ENCODE measurements around the gene KDM4C.
"Not testable (repeated sequence)": the region's sequence is repeated elsewhere in the genome, so short reads cannot be mapped to it uniquely, and the experiment has no call there.

Gene KDM4C

DNA sequence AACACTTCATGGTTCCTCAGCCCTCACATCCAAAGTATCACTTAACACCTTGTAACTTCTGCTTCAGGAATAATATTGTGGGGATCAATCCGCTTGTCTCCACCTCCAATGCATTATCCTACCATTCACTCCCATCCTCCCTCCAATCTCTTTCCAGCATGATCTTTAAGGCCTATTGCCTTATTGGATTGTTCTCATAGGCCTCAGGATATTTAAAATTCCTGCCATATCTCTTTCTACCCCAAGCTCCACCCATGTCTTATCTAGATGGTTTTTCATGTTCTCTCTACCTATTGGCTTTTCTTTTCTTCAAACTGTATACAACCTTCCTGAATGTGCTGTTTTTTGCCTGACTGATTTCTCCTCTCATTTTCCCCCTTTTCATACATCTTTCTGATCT is 7.2 kb downstream of the KDM4C start:
- no peak for DNase-seq

DNA sequence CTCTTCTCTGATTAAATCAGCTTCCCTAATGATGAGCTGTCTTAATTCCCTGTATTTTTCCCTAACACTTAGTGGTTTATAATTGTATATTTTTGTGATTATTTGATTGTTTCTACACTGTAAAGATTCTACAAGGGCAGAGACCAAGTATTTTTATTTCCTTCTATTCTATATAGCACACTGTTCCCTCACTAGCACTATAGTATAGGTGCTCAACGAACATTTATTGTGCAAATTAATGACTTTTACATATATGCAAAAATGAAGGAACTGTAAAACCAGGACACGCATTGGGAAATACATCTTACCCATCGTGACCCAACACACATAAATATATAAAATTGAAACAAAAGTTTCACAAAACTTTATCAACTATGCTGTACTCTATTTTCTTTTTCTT is 7.6 kb downstream of the KDM4C start:
- no peak for DNase-seq

DNA sequence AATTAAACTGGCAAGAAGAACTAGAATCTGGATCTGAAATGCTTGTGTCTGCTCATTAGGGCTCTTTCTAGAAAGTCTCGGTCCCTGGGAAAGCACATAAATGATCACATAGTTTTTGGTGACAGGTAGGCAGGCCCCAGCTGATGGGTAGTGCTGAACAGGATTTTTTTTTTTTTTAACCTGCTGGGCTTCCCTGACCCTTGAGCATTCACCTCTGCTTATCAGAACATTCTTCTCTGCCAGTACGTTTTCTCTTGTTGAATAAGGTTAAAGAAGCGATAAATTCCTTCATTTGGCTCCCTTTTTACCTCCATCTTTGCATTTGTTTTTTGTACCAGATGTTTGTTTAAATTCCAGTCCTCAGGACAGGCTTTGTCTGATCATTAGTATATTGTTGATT is 8.8 kb downstream of the KDM4C start:
- no peak for DNase-seq

DNA sequence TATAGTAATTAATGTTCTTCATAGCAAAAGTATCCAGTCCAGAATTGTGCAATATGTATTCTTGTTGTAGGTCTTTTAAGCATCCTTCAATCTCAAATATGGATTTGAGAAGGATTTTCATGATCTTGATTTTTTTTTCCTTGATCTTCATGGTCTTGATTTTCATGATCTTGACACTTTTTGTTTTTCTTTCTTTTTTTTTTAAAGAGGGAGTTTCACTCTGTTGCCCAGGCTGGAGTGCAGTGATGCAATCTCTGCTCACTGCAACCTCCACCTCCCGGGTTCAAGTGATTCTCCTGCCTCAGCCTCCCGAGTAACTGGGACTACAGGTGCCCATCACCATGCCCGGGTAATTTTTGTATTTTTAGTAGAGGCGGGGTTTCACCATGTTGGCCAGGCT is 10.8 kb downstream of the KDM4C start:
- DNase-seq: not testable (repeated sequence)

GRCh38 chr9:6771722-6772121 is 13.9 kb downstream of the KDM4C start:
- no peak for DNase-seq

GRCh38 chr9:6777213-6777902 is 19.6 kb downstream of the KDM4C start:
- DNase-seq: no peak

- DNase-seq: no peak
Measured at GRCh38 chr9:6779417-6780241, 21.9 kb downstream of the KDM4C start.

GRCh38 chr9:6780690-6781089 is 22.9 kb downstream of the KDM4C start:
- DNase-seq: no peak

GRCh38 chr9:6781476-6781875 is 23.7 kb downstream of the KDM4C start:
- DNase-seq: no peak

- DNase-seq: no peak
Measured at GRCh38 chr9:6782345-6782744, 24.6 kb downstream of the KDM4C start.

- DNase-seq: no peak
Measured at GRCh38 chr9:6782981-6783380, 25.2 kb downstream of the KDM4C start.

DNA sequence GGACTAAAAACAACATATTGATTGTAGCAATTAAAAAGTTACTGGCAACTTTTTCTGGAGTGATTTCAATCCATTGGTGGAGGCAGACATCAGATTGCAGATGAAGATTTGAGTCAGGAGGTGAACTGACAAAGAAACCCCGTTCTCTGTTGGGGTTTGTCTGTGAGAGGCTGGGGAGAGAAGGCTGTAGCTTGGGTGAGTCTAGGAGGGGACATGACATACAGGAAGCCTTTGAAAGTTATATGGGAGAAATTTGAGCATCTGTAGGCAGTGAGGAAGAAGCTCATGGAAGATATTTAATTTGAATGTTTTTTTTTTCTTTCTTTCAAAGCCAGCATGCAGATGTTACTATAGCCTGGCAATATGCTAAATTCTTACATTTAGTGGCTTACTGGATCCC is 26.0 kb downstream of the KDM4C start:
- DNase-seq: no peak

- no peak for DNase-seq
Measured at GRCh38 chr9:6785682-6786081, 27.9 kb downstream of the KDM4C start.

DNA sequence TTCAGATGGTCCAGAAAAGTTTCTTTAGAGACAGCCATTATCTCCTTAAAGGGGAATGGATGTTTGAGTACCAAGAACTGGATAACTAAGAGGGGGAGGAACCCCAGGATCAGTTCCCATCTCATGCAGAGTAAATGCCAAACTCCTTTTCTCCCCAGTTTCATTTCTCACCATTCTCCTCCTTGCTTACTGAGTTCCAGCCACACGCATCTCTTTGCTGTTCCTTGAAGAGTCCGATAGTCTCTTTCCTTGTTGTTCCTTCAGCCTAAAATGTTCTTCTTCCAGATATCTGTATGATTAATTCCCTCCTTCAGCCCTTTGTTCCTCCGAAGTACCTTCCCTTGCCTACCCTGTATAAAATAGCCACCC is 30.0 kb downstream of the KDM4C start:
- no peak for DNase-seq

- no peak for DNase-seq
Measured at GRCh38 chr9:6788162-6789016, 30.6 kb downstream of the KDM4C start.

DNA sequence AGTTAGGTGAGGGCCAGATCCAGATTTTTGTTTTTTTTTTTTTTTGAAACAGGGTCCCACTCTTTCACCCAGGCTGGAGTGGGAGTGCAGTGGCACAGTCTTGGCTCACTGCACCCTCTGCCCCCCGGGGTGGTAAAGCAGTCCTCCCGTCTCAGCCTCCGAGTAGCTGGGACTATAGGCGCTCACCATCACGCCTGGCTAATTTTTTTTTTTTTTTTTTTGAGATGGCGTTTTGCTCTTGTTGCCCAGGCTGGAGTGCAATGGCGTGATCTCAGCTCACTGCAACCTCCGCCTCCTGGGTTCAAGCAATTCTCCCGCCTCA is 31.2 kb downstream of the KDM4C start:
- DNase-seq: not testable (repeated sequence)

GRCh38 chr9:6790866-6791265 is 33.1 kb downstream of the KDM4C start:
- DNase-seq: no peak

- DNase-seq: no peak
Measured at GRCh38 chr9:6793203-6793602, 35.4 kb downstream of the KDM4C start.

DNA sequence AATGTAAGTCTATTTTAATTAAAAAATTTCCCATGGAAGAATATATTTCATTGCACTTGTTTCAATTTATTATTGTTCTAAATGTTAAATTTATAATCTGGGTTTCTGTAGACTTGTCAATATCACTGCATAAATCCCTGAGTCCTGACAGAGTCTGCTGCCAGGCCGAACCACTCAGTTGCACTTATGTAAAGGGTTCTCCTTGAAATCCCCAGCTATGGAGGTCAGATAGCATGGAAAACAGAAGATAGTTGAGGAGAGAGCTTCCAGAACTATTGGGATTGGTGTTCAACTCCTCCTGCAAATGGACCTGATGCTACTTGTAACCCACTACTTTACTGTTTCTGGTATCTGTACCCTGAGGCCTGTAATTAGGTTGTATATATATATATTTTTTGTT is 37.2 kb downstream of the KDM4C start:
- no peak for DNase-seq

- no peak for DNase-seq
Measured at GRCh38 chr9:6802926-6803325, 45.2 kb downstream of the KDM4C start.

DNA sequence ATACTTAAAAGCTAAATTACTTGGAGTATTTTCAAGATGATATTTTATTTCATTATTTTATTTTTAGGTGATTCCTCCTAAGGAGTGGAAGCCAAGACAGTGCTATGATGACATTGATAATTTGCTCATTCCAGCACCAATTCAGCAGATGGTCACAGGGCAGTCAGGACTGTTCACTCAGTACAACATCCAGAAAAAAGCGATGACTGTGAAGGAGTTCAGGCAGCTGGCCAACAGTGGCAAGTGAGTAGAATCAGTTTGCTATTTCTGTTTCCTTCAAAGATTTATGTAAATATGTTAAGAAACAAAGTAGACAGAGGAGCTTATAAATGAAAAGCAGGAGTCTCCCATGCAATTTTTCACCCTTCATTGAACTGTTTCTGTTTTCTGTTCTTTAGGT is 47.8 kb downstream of the KDM4C start:
- no peak for DNase-seq

DNA sequence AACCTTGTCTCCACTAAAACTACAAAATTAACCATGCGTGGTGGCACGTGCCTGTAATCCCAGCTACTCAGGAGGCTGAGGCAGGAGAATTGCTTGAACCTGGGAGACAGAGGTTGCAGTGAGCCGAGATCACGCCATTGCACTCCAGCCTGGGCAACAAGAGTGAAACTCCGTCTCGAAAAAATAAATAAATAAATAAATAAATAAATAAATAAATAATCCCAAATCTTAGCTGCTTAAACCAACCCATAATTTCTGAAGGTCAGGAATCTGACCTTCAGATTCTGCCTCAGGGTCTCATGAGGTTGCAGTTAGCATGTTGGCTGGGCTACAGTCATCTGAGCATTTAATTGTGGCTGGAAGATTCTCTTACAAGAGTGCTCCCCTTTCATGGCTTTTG is 48.5 kb downstream of the KDM4C start:
- not testable (repeated sequence) for DNase-seq

GRCh38 chr9:6807669-6808068 is 49.9 kb downstream of the KDM4C start:
- not testable (repeated sequence) for DNase-seq

GRCh38 chr9:6811436-6811835 is 53.7 kb downstream of the KDM4C start:
- no peak for DNase-seq

Data from activated T-cell treated with anti-CD3 and anti-CD28 coated beads, Interleukin-2, amount 50 U/mL, for 1 hour (primary cell).